HG03469 (cell line): Measurements from ENCODE around the gene XPNPEP1.

ENCODE experiments used
- ATAC-seq: cut with Tn5 transposase; IDR thresholded peaks from one replicate; pipeline ENCODE4 v1.9.1; 2021; ENCODE audit warnings: mild to moderate bottlenecking, moderate library complexity, moderate number of reproducible peaks; ENCODE audit not compliant: unreplicated experiment

Gene XPNPEP1

DNA sequence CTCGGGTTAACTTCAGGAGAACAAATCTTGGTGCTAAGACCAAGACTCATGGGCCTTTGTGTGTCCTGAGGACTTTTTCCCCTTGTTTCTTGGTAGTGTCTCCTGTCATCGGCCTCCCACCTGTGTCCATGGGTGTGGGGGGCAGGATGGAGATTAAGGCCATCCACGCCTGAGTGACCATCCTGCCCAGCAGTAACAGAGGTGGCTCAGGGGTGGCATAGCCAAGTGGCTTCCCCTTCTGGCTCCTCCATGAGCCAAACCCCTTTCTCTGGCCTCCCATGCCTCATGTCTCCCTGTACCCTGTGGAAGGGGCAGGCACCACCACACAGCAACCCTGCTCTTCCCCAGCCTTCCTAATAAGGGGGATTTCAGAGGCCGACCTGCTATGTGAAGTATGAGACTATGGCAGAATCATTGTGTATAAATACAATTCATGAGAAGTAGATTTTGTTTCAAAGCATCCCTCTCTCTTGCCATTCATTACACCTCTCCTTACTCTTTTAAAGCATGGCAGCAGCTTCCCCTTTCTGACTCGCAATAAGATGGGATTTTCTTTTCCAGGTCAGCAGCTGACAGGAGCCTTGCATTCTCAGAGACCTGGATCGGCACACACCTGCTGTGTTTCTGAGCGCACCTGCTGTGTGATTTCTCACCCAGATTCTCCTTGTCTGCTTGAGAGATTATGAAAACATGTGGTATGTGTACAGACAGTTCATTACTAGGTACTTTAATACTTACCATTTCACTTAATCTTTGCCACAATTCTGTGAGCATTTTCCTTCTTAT, 102.5 kb downstream of the XPNPEP1 start:
- ATAC-seq = no peak

GRCh38 chr10:109819807-109820206, 103.5 kb downstream of the XPNPEP1 start:
- ATAC-seq = no peak
